Measurements from ENCODE around the gene LEMD1.

Gene LEMD1

GRCh38 chr1:205452364-205452763 is 30.5 kb upstream of the LEMD1 start:
- H3K4me1 ChIP-seq (ENCODE audit: control insufficient read depth, insufficient read depth, low read length) = peaks cover 52% of the 10 kb centered on the region

GRCh38 chr1:205451759-205452164 is 29.9 kb upstream of the LEMD1 start:
- Histone ChIP-seq H3K36me3 (ENCODE audit: control insufficient read depth, insufficient read depth, low read length) (no peaks in the 10 kb centered on the region), H3K4me3 (ENCODE audit: low read length) (no peak overlapping the region), H3K9me3 (ENCODE audit: control insufficient read depth, low read length) (no peaks in the 10 kb centered on the region), H3K9ac (ENCODE audit: low read length) (no peak overlapping the region), H3K4me1 (ENCODE audit: control insufficient read depth, insufficient read depth, low read length) (peaks cover 49% of the 10 kb centered on the region), H3K27me3 (ENCODE audit: control insufficient read depth, insufficient read depth, low read length) (peaks cover 73% of the 10 kb centered on the region)

More at GRCh38 chr1:205452364-205452763, 30.5 kb upstream of the LEMD1 start:
- no peak overlapping the region for H3K9ac ChIP-seq (ENCODE audit: low read length)
- H3K9me3 ChIP-seq (ENCODE audit: control insufficient read depth, low read length) = no peaks in the 10 kb centered on the region
- no peak overlapping the region for H3K4me3 ChIP-seq (ENCODE audit: low read length)
- H3K36me3 ChIP-seq (ENCODE audit: control insufficient read depth, insufficient read depth, low read length) = no peaks in the 10 kb centered on the region
- H3K27me3 ChIP-seq (ENCODE audit: control insufficient read depth, insufficient read depth, low read length) = peaks cover 75% of the 10 kb centered on the region

GRCh38 chr1:205451202-205451601 is 29.3 kb upstream of the LEMD1 start:
- Histone ChIP-seq H3K27me3 (ENCODE audit: control insufficient read depth, insufficient read depth, low read length) (peaks cover 68% of the 10 kb centered on the region), H3K9me3 (ENCODE audit: control insufficient read depth, low read length) (no peaks in the 10 kb centered on the region), H3K4me1 (ENCODE audit: control insufficient read depth, insufficient read depth, low read length) (peaks cover 44% of the 10 kb centered on the region), H3K4me3 (ENCODE audit: low read length) (no peak overlapping the region), H3K36me3 (ENCODE audit: control insufficient read depth, insufficient read depth, low read length) (no peaks in the 10 kb centered on the region), H3K9ac (ENCODE audit: low read length) (no peak overlapping the region)

- no peak overlapping the region for H3K9ac ChIP-seq (ENCODE audit: low read length)
- peaks cover 38% of the 10 kb centered on the region for H3K4me1 ChIP-seq (ENCODE audit: control insufficient read depth, insufficient read depth, low read length)
- no peaks in the 10 kb centered on the region for H3K36me3 ChIP-seq (ENCODE audit: control insufficient read depth, insufficient read depth, low read length)
- H3K4me3 ChIP-seq (ENCODE audit: low read length) = no peak overlapping the region
- peaks cover 60% of the 10 kb centered on the region for H3K27me3 ChIP-seq (ENCODE audit: control insufficient read depth, insufficient read depth, low read length)
- H3K9me3 ChIP-seq (ENCODE audit: control insufficient read depth, low read length) = no peaks in the 10 kb centered on the region
Measured at GRCh38 chr1:205450448-205450847, 28.6 kb upstream of the LEMD1 start.

- Histone ChIP-seq H3K36me3 (ENCODE audit: control insufficient read depth, insufficient read depth, low read length) (no peaks in the 10 kb centered on the region), H3K4me3 (ENCODE audit: low read length) (peak overlapping the region; percentile 34), H3K9ac (ENCODE audit: low read length) (peak overlapping the region; percentile 86), H3K27me3 (ENCODE audit: control insufficient read depth, insufficient read depth, low read length) (peaks cover 59% of the 10 kb centered on the region), H3K9me3 (ENCODE audit: control insufficient read depth, low read length) (no peaks in the 10 kb centered on the region), H3K4me1 (ENCODE audit: control insufficient read depth, insufficient read depth, low read length) (peaks cover 44% of the 10 kb centered on the region)
Measured at GRCh38 chr1:205449750-205450443, 28.0 kb upstream of the LEMD1 start.

- no peaks in the 10 kb centered on the region for H3K36me3 ChIP-seq (ENCODE audit: control insufficient read depth, insufficient read depth, low read length)
- peak overlapping the region; percentile 34 for H3K4me3 ChIP-seq (ENCODE audit: low read length)
- no peaks in the 10 kb centered on the region for H3K9me3 ChIP-seq (ENCODE audit: control insufficient read depth, low read length)
- peaks cover 53% of the 10 kb centered on the region for H3K27me3 ChIP-seq (ENCODE audit: control insufficient read depth, insufficient read depth, low read length)
- H3K4me1 ChIP-seq (ENCODE audit: control insufficient read depth, insufficient read depth, low read length) = peaks cover 44% of the 10 kb centered on the region
- peak overlapping the region; percentile 86 for H3K9ac ChIP-seq (ENCODE audit: low read length)
Measured at GRCh38 chr1:205449254-205449749, 27.4 kb upstream of the LEMD1 start.

GRCh38 chr1:205448540-205449253 is 26.8 kb upstream of the LEMD1 start:
- Histone ChIP-seq H3K9ac (ENCODE audit: low read length) (peak overlapping the region; percentile 86), H3K9me3 (ENCODE audit: control insufficient read depth, low read length) (no peaks in the 10 kb centered on the region), H3K27me3 (ENCODE audit: control insufficient read depth, insufficient read depth, low read length) (peaks cover 47% of the 10 kb centered on the region), H3K4me3 (ENCODE audit: low read length) (peak overlapping the region; percentile 34), H3K36me3 (ENCODE audit: control insufficient read depth, insufficient read depth, low read length) (no peaks in the 10 kb centered on the region), H3K4me1 (ENCODE audit: control insufficient read depth, insufficient read depth, low read length) (peaks cover 44% of the 10 kb centered on the region)

- Histone ChIP-seq H3K4me3 (ENCODE audit: low read length) (no peak overlapping the region), H3K9me3 (ENCODE audit: control insufficient read depth, low read length) (no peaks in the 10 kb centered on the region), H3K9ac (ENCODE audit: low read length) (peak overlapping the region; percentile 7), H3K4me1 (ENCODE audit: control insufficient read depth, insufficient read depth, low read length) (peaks cover 46% of the 10 kb centered on the region), H3K36me3 (ENCODE audit: control insufficient read depth, insufficient read depth, low read length) (no peaks in the 10 kb centered on the region), H3K27me3 (ENCODE audit: control insufficient read depth, insufficient read depth, low read length) (peaks cover 37% of the 10 kb centered on the region)
Measured at GRCh38 chr1:205447457-205448341, 25.8 kb upstream of the LEMD1 start.

- Histone ChIP-seq H3K9me3 (ENCODE audit: control insufficient read depth, low read length) (no peaks in the 10 kb centered on the region), H3K36me3 (ENCODE audit: control insufficient read depth, insufficient read depth, low read length) (no peaks in the 10 kb centered on the region), H3K9ac (ENCODE audit: low read length) (no peak overlapping the region), H3K4me1 (ENCODE audit: control insufficient read depth, insufficient read depth, low read length) (peaks cover 55% of the 10 kb centered on the region), H3K27me3 (ENCODE audit: control insufficient read depth, insufficient read depth, low read length) (peaks cover 28% of the 10 kb centered on the region), H3K4me3 (ENCODE audit: low read length) (no peak overlapping the region)
Measured at GRCh38 chr1:205446828-205447227, 25.0 kb upstream of the LEMD1 start.

GRCh38 chr1:205445646-205445935 is 23.7 kb upstream of the LEMD1 start:
- no peaks in the 10 kb centered on the region for H3K9me3 ChIP-seq (ENCODE audit: control insufficient read depth, low read length)
- no peak overlapping the region for H3K4me3 ChIP-seq (ENCODE audit: low read length)
- no peaks in the 10 kb centered on the region for H3K36me3 ChIP-seq (ENCODE audit: control insufficient read depth, insufficient read depth, low read length)
- peaks cover 17% of the 10 kb centered on the region for H3K27me3 ChIP-seq (ENCODE audit: control insufficient read depth, insufficient read depth, low read length)
- no peak overlapping the region for H3K9ac ChIP-seq (ENCODE audit: low read length)
- H3K4me1 ChIP-seq (ENCODE audit: control insufficient read depth, insufficient read depth, low read length) = peaks cover 61% of the 10 kb centered on the region

- no peaks in the 10 kb centered on the region for H3K9me3 ChIP-seq (ENCODE audit: control insufficient read depth, low read length)
- no peak overlapping the region for H3K9ac ChIP-seq (ENCODE audit: low read length)
- H3K27me3 ChIP-seq (ENCODE audit: control insufficient read depth, insufficient read depth, low read length) = peaks cover 13% of the 10 kb centered on the region
- no peaks in the 10 kb centered on the region for H3K36me3 ChIP-seq (ENCODE audit: control insufficient read depth, insufficient read depth, low read length)
- H3K4me3 ChIP-seq (ENCODE audit: low read length) = no peak overlapping the region
- peaks cover 62% of the 10 kb centered on the region for H3K4me1 ChIP-seq (ENCODE audit: control insufficient read depth, insufficient read depth, low read length)
Measured at GRCh38 chr1:205444931-205445645, 23.2 kb upstream of the LEMD1 start.

Measured in mucosa of stomach (tissue), 1 donor.